Hematopoietic multipotent progenitor cell (in vitro differentiated cells): ENCODE measurements around the gene XYLT1. TPM values are rescaled to one million over a fixed set of nuclear protein-coding genes. Genes with fewer than 3 reads are reported as not detected.
A peak's percentile ranks its signal among the peaks of the same experiment; 100 is the strongest.

ENCODE experiments used
- DNase-seq, 3 donors: peaks; one replicate each; pipeline ENCODE4 v3.0.0-alpha.2; 2011 to 2015; ENCODE audit warnings: low read depth in 2 of 3, low spot score in 2 of 3
- total RNA-seq: library from RNA; depleted of rRNA; stranded (reverse); fragments of >200 nt; gene quantifications from one replicate; pipeline ENCODE4 v1.2.3, GENCODE V29; 2012

XYLT1 gene
- total RNA-seq, 1 donor, result 71.9 TPM

GRCh38 chr16:17362183-17362582 is 108.6 kb downstream of the XYLT1 start:
- no peak for DNase-seq

- DNase-seq, result peak in 1 of 3 donors; percentile 63
These were observed 110.1 kb downstream of the XYLT1 start for GRCh38 chr16:17360693-17361122.

- peak in 2 of 3 donors; percentile 70 to 71 for DNase-seq
These were observed 110.9 kb downstream of the XYLT1 start for GRCh38 chr16:17359788-17360390.

- DNase-seq, result no peak
These were observed 111.9 kb downstream of the XYLT1 start for GRCh38 chr16:17358846-17359245.

- no peak for DNase-seq
These were observed 112.4 kb downstream of the XYLT1 start for GRCh38 chr16:17358355-17358754.

GRCh38 chr16:17357307-17358062 is 113.3 kb downstream of the XYLT1 start:
- no peak for DNase-seq

GRCh38 chr16:17356243-17356933 is 114.4 kb downstream of the XYLT1 start:
- no peak for DNase-seq

- no peak for DNase-seq
These were observed 116.1 kb downstream of the XYLT1 start for GRCh38 chr16:17354685-17355084.

- no peak for DNase-seq
These were observed 116.6 kb downstream of the XYLT1 start for GRCh38 chr16:17354141-17354601.

GRCh38 chr16:17353561-17353960 is 117.2 kb downstream of the XYLT1 start:
- no peak for DNase-seq

GRCh38 chr16:17351441-17352035 is 119.2 kb downstream of the XYLT1 start:
- no peak for DNase-seq

GRCh38 chr16:17350207-17350606 is 120.6 kb downstream of the XYLT1 start:
- DNase-seq, result no peak

- DNase-seq, result no peak
These were observed 121.9 kb downstream of the XYLT1 start for GRCh38 chr16:17348826-17349225.

GRCh38 chr16:17348042-17348783 is 122.5 kb downstream of the XYLT1 start:
- DNase-seq, result no peak

GRCh38 chr16:17347624-17348023 is 123.1 kb downstream of the XYLT1 start:
- DNase-seq, result no peak

- DNase-seq, result peak in 1 of 3 donors; percentile 53
These were observed 123.9 kb downstream of the XYLT1 start for GRCh38 chr16:17346621-17347569.

- no peak for DNase-seq
These were observed 125.7 kb downstream of the XYLT1 start for GRCh38 chr16:17345043-17345442.

- peak in 2 of 3 donors; percentile 44 to 53 for DNase-seq
These were observed 127.0 kb downstream of the XYLT1 start for GRCh38 chr16:17343728-17344127.

- peak in 2 of 3 donors; percentile 89 to 95 for DNase-seq
These were observed 127.7 kb downstream of the XYLT1 start for GRCh38 chr16:17343028-17343427.
